ENCODE results near the gene DPP4. TPM values are rescaled to one million over a fixed set of nuclear protein-coding genes. Genes with fewer than 3 reads are reported as not detected.

The DPP4 gene
- total RNA-seq, 1 donor from 2014 or later: 4.4 TPM

DNA sequence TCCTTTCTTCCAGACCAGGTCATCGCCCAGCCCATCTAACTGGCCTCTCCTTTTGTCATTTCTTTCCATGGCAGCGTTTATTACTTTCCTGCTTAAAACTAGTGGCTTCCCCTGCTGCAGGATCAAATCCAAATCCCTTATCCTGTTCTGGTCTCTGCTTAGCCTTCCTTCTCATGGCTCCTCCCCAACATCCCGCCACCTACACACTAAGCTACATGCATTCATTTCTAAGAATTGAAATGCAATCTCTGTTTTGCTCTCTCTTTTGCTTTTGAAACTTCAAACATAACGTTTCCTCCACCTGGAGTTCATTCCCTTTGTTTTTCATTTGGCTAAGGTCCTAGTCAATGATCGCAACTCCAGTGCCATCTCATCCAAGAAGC lies 18.0 kb upstream of the DPP4 start:
- Histone ChIP-seq H3K27ac (replicated peaks) (peak overlapping the region; percentile 62), H3K9me3 (replicated peaks) (no peaks in the 10 kb centered on the region), H3K4me3 (no peak overlapping the region), H3K4me1 (peaks cover 26% of the 10 kb centered on the region), H3K27me3 (ENCODE audit: low read depth) (no peaks in the 10 kb centered on the region), H3K36me3 (no peaks in the 10 kb centered on the region)
- no peak for DNase-seq
- TF ChIP-seq, protein P1, sequence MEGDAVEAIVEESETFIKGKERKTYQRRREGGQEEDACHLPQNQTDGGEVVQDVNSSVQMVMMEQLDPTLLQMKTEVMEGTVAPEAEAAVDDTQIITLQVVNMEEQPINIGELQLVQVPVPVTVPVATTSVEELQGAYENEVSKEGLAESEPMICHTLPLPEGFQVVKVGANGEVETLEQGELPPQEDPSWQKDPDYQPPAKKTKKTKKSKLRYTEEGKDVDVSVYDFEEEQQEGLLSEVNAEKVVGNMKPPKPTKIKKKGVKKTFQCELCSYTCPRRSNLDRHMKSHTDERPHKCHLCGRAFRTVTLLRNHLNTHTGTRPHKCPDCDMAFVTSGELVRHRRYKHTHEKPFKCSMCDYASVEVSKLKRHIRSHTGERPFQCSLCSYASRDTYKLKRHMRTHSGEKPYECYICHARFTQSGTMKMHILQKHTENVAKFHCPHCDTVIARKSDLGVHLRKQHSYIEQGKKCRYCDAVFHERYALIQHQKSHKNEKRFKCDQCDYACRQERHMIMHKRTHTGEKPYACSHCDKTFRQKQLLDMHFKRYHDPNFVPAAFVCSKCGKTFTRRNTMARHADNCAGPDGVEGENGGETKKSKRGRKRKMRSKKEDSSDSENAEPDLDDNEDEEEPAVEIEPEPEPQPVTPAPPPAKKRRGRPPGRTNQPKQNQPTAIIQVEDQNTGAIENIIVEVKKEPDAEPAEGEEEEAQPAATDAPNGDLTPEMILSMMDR (IDR thresholded peaks at IDR 0.05; ENCODE audit: borderline replicate concordance): no peak
- intact Hi-C loops (cut with micrococcal nuclease): no loop called here

DNA sequence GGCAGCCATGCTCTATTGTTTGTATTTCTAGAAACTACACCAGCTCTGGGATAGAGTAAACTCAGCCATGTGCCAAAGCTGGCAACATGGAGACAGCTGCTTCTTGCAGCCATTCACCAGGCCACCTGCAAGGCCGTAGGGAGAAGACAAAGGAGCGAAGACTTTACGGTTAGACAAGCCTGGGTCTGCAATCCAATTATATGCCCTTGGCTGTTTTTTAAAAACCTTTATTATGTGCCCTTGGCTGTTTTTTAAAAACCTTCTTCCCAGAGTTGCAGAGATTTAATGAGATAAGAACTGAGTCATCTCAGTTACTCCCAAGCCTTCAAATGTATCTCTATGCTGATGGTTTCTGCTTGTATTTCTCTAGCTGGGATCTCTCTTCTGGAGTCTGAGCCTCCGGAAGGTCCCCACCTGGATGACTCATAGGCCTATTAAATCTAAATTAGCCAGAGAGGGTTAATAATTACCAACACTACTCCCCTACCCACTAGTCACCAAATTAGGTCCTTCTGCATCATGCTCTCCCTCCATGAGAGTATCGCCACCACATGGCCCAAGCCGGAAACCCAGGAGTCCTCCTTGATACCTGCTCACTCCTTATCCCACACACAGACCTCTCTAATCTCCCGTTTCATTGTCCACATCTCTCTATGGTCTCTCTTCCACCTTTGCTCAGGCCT lies 17.5 kb upstream of the DPP4 start:
- TF ChIP-seq, protein P1 (IDR thresholded peaks at IDR 0.05; ENCODE audit: borderline replicate concordance): no peak
- Histone ChIP-seq H3K4me1 (peaks cover 26% of the 10 kb centered on the region), H3K27me3 (ENCODE audit: low read depth) (no peaks in the 10 kb centered on the region), H3K36me3 (no peaks in the 10 kb centered on the region), H3K4me3 (no peak overlapping the region), H3K27ac (replicated peaks) (peak overlapping the region; percentile 62), H3K9me3 (replicated peaks) (no peaks in the 10 kb centered on the region)
- intact Hi-C loops (cut with micrococcal nuclease): no loop called here
- no peak for DNase-seq

DNA sequence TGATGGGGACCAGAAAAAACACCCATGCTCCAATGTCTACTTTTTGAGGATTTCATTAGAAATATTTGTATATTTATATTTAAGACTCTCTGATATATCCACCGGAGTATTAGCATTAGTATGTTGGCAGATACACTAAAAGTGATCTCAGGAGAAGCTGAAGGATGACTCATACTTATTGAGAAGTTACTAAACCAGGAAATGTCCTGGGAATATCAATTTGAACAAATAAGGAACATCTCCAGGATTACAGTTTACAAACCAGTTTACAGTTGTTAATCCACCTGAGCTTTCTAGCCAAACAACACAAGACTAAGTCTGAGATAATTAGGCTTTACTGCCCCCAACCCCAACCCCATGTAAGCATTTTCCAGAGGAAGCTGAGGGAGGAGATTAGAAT lies 16.1 kb upstream of the DPP4 start:
- no peak for DNase-seq
- intact Hi-C loops (cut with micrococcal nuclease): no loop called here
- H3K27ac ChIP-seq (replicated peaks): no peak overlapping the region
- TF ChIP-seq, protein P1 (IDR thresholded peaks at IDR 0.05; ENCODE audit: borderline replicate concordance): no peak
- no peak overlapping the region for H3K4me3 ChIP-seq
- no peaks in the 10 kb centered on the region for H3K9me3 ChIP-seq (replicated peaks)
- no peaks in the 10 kb centered on the region for H3K27me3 ChIP-seq (ENCODE audit: low read depth)
- H3K36me3 ChIP-seq: no peaks in the 10 kb centered on the region
- H3K4me1 ChIP-seq: peaks cover 30% of the 10 kb centered on the region

DNA sequence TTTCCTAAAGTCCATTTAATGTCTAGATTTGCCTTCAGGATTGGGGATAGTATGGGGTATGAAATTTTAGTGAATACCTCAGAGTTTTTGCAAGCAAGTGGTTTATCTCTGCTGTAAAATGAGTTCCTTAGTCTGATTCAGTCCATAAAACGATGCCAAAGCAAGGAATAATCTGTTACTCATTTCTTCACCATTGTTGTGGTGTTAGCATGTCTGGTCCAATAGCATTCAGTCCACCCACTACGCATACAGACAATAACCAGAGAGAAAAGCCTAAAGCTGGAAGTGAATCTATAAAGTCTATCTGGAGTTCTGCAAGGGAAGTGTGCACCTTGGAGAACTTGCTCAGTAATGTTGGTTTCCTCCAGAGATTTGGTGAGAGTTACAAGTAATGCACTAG lies 12.9 kb upstream of the DPP4 start:
- Histone ChIP-seq H3K27ac (replicated peaks) (no peak overlapping the region), H3K4me3 (no peak overlapping the region), H3K4me1 (peaks cover 14% of the 10 kb centered on the region), H3K36me3 (no peaks in the 10 kb centered on the region), H3K27me3 (ENCODE audit: low read depth) (no peaks in the 10 kb centered on the region), H3K9me3 (replicated peaks) (no peaks in the 10 kb centered on the region)
- intact Hi-C loops (cut with micrococcal nuclease): no loop called here
- DNase-seq: no peak
- TF ChIP-seq, protein P1 (IDR thresholded peaks at IDR 0.05; ENCODE audit: borderline replicate concordance): no peak

DNA sequence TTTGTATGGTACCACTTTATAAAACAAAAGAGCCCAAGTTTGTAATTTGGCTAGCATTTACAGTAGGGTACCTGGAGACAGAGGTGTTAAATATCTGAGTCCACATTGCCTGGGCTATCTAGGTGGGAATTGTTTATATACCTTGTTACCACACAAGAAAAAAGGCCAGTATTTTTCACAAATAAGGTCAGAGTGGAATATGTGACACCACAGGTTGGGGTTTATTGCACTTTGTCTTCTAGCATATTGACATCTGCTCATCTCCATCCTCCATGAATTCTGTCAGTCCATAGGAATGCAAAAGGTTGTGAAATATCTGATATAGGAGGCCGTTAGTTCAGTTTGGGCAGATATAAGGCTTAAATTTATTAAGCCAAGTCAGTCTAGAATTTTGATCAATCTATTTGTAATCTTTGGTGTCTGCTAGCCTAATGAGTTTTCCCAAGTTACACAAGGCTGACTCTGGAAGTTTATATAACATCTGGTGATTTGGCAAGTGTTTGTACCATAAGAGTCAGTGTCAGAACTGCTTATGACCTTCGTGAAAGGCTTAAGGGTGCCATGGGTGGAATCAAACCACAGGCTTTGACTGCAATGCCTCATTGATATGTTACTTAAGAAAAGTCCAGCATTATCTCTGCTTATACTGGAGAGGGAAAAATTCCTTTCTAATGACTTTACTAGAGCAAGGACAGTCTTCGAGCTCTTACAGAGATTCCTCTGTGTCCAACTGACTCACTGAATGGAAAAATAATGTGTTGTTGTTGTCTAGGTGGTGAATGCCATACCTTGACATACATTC lies 11.3 kb upstream of the DPP4 start:
- no peak overlapping the region for H3K4me3 ChIP-seq
- H3K9me3 ChIP-seq (replicated peaks): no peaks in the 10 kb centered on the region
- H3K27me3 ChIP-seq (ENCODE audit: low read depth): no peaks in the 10 kb centered on the region
- intact Hi-C loops (cut with micrococcal nuclease): no loop called here
- TF ChIP-seq, protein P1 (IDR thresholded peaks at IDR 0.05; ENCODE audit: borderline replicate concordance): no peak
- no peaks in the 10 kb centered on the region for H3K36me3 ChIP-seq
- no peak overlapping the region for H3K27ac ChIP-seq (replicated peaks)
- no peak for DNase-seq
- H3K4me1 ChIP-seq: peaks cover 5% of the 10 kb centered on the region
